ENCODE measurements around the gene LAPTM4A.

GRCh38 chr2:20012282-20013125 lies 38.9 kb downstream of the LAPTM4A start, which contains the start of gene MATN3:
- TF ChIP-seq POLR2AphosphoS5 (IDR thresholded peaks at IDR 0.05) (no peak), EP300 (IDR thresholded peaks at IDR 0.05) (no peak), CTCF (IDR thresholded peaks at IDR 0.05) (peak in 1 of 4 experiments; percentile 5), POLR2A (IDR thresholded peaks at IDR 0.05) (no peak)

Data from gastroesophageal sphincter (tissue), 3 donors.